Measurements from ENCODE around the gene EMC9.

The EMC9 gene

DNA sequence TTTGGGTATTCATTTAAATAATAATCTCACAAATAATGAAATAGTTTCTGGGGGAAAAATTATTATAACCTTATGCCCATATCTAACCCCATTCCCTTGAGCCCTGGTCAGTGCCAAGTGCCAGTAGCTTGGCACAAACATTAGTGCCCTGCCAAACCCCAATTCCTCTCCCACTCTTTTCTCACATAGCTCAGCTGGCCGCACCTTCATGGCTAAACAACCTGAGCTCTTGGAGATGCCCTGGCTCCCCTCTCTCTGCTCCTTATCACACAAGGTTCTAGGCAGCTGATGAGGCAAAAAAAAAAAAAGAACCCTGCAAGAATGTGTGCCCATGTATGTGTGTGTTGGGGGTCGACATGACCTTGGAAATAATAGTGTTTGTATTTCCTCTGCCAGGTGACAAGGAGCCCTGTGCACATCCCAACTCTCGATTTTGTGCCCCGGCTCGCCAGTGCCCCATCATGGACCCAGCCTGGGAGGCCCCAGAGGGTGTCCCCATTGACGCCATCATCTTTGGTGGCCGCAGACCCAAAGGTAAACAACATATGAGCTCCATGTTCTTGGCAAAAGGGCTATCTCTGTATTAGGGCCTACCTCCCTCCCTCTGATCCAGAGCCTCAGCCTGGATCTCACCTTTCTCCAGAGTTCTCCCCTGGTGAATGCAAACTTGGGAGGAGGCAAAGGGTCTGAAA lies 38.9 kb downstream of the EMC9 start:
- DNase-seq = no peak

DNA sequence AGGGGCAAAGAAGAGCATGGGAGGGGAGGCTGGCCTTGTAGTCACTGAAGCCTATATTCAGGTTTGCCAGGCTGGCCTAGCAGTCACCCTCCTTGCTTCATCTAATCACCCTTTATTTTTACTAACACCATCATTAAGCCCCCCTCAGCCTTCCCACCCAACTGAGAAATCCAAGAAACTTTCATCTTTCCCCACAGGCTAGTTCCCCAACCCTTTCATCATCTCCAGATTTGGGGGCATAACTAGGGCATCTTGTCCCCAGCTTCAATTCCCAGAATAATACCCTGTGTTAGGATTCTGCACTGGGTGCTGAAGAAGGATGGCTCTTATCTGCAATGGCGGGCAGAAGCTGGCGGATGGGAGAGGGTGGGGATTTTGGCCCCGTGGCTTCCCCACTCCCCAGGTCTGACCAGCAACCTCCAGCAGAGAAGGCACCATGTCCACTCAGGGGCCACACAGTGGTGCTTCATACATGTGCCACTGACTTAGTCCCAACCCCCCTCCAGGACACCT lies 40.4 kb downstream of the EMC9 start:
- no peak for DNase-seq

DNA sequence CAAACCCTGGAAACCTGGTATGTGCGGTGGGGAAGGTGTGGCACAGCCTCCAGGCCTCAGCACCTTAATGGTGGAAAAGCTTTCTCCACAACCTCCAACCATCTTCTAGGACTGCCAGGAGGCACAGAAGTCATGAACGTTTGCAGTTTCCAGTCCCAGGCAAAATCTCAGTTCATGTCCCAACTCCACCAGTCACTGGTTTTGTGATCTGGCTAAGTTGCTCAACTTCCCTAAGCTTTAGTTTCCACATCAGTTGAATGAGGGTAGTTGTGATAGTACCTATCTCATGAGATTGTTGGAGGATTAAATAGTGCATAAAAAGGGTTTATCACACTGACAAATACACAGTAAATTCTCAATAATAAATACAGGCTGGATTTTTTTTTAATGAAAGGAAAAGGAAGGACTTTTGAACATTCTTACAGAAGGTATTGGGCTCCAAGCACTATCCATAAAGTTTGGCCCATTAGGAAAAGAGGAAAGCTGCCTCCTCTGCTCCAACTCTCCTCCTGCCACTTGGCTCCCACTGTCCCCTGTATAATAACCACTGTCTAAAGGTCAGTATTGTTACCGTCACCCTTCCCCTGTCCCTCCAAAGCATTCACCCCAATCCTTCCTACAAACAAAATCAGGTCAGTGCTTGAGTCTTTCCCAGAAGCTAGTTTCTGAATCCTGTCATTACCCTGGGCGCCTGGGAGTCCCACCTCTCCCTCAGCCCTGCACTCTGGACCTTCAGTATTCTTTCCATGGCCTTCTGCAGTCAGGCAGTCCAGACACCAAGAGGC lies 41.0 kb downstream of the EMC9 start:
- no peak for DNase-seq

DNA sequence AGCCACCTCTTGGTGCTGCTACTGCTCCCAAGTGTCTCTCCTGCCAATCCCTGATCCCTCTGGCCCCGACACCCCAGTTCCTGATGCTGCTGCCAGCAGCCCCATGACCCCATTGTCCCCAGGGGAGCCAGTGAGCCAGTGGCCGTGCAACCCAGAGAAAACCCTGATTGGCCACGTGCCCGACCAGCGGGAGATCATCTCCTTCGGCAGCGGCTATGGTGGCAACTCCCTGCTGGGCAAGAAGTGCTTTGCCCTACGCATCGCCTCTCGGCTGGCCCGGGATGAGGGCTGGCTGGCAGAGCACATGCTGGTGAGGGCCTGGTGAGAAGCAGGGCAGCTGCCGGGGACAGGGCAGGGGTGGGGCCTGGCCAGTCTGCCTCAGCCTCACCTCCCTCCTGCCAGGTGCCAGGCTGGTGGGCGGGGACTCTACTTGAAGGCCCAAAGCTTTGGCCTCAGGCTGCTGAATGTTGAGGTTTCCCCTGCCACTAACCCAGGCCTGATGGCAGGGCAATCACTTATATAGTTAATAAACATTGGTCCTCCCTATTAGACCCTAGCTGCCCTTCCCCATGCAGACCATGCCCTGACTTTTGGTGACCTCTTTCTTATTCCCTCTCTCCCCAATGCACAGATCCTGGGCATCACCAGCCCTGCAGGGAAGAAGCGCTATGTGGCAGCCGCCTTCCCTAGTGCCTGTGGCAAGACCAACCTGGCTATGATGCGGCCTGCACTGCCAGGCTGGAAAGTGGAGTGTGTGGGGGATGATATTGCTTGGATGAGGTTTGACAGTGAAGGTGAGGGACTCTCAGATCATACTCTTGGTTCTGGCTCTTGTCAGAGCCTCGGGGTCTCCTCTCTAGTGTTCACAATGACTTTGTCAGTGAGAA lies 42.2 kb downstream of the EMC9 start:
- no peak for DNase-seq

DNA sequence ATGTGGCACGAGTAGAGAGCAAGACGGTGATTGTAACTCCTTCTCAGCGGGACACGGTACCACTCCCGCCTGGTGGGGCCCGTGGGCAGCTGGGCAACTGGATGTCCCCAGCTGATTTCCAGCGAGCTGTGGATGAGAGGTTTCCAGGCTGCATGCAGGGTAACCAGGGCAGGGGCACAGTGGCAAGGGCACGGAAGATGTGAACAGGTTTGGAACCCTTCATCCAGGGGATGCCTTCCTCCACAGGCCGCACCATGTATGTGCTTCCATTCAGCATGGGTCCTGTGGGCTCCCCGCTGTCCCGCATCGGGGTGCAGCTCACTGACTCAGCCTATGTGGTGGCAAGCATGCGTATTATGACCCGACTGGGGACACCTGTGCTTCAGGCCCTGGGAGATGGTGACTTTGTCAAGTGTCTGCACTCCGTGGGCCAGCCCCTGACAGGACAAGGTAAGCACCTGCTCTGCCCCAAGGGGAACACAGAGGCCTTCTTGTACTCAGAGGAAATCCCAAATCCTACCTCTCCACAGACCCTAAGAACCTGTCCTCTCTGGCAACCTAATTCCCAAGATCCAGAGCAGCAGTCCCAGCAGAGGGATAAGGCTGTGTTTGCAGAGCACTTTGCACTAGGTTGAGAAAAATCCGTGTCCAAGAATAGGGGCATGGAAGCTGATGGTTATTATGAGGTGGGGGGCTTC lies 43.0 kb downstream of the EMC9 start:
- DNase-seq = no peak

DNA sequence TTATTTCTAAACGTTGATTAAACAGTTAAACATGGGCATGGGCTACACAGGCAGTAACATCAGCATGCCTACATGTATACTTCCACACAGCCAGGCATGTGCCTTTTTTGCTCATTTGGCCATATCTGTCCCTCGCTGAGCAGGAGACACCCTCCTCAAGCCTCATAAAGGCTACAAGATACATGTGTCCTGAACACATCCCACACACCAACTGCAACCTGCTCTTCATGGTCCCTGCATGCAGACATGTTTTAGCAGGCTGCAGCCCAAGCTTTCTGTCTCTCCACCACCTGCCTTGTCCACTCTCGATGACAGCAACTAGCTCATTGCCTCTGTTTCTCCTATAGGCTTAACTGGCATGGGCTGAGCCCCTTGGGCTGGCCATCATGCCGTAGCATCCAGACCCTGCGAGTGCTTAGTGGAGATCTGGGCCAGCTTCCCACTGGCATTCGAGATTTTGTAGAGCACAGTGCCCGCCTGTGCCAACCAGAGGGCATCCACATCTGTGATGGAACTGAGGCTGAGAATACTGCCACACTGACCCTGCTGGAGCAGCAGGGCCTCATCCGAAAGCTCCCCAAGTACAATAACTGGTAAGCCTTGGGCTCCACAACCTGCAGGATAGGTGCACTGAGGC lies 44.7 kb downstream of the EMC9 start:
- no peak for DNase-seq

DNA sequence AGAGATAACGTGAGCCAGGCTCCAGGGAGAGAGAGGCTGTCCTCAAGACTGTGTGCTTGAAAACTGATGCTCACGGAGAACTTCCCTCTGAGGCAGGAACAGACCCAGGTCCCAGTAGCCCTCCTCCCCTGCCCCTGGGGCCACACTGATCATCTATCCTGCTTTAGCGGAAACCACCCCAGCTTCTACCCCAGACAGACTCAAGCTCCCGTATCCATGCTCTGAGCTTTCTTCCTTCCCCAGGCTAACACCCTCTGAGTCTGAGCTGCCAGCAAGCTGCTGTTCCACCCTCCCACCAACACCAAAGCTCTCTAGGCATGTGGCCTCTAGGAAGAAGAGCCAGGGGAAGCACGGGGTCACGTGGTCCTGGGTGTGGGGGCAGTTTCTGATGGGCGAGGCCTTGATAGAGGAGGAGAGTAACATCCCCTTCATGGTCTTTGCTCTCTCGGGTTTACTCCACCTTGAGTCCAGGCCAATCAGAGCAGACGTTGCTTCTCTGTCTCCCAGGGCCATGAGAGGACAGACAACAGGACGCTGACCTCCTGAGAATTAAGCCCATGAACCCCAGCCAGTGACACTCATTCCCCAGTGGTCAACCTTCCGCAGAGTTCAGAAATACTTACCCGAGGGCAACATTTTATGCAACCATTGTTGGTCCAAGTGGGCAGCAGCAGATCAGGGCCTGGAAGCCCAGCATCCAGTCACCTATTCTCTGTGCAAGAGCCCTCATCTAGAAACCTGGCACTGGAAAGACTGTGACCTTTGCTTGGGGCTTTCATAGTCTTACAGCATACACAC lies 45.9 kb downstream of the EMC9 start:
- no peak for DNase-seq

DNA sequence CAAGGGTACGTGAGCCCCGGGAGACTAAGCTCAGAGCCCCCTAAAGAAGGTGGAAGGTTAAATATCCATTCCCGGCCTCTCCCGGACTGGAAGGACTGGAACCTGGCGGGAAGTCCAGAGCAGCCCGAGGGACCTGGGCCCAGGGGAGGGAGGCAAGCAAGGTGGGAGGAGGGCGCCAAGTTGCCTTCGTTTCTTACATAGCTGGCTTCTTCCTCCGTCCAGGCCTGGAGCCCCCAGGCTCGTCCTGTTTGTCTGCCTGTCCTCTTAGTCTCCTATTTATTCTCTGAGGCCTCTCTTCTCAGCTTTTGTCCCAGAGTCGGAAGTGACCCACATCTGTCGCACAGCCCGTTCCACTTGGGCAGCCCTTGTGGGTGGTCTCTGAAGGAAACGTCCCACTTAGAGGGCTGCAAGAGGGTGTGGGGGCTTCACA lies 46.5 kb downstream of the EMC9 start:
- DNase-seq = no peak

DNA sequence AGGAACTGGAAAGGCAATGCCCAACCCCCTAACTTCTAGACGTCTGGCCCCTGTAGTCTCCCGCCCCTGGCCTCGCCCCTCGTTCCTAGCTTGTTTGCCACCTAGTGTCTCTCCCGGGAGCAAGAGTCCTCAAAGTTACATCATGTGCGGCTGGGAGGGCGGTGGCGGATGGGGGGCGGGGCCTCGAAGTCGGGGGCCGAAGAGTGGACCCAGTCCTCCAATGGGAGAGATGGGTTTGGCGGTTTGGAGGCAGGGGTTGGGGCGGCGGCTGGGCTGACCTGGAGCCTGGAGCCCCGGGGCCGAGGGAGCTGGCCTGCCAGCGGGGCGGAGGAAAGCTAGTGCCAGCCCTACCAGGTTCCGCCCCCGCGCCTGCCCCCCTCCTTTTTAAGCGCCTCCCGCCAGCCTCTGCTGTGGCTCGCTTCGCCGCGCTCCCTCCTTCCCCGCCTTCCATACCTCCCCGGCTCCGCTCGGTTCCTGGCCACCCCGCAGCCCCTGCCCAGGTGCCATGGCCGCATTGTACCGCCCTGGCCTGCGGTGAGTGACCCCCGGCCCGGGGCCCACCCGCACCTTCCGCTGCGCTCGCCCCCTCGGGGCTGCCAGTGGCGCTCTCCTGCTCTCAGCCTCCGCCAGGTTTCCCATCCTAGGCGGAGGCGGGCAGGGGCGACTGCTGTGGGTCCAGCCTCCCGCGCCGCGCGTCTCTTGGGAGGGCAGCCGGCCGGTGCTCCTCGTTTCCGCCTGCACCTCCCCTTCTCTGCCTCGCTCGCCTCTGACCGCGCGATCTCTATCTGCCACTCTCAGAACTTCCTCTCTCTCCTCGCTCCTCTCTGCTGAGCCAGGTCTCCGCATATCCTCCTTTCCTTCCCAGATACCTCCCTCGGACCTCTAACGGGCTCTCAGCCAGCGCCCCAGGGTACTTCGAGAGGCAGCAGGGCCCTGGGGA lies 47.2 kb downstream of the EMC9 start, which contains the start of gene PCK2:
Gene PCK2 (plus strand): TSS at position 411 of the 940 bp plus-strand sequence. CDS start 95 bp downstream, at position 506.
- DNase-seq = peak; percentile 81

DNA sequence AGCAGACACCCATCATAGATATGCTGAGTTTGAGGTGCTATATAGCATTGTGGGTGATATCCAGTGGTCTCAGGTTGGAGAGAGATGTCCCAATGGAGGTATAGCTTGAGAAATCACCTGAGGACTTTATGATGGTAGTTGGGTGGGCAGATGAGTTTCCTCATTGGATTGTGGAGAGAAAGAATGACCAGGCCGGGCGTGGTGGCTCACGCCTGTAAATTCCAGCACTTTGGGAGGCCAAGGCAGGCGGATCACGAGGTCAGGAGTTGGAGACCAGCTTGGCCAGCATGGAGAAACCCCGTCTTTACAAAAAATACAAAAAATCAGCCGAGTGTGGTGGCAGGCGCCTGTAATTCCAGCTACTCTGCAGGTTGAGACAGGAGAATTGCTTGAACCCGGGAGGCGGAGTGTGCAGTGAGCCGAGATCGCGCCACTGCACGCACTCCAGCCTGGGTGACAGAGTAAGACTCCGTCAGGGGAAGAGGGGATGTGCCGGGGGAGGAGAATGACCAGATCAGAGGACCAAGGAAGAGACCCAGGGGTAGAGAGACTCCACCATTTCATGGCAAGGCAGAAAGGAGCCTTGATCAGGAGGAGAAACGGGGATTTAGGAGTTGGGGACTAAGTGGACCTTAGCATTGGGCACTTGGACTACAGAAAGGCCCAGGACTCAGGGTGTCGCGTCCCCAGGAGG lies 48.0 kb downstream of the EMC9 start:
- no peak for DNase-seq

DNA sequence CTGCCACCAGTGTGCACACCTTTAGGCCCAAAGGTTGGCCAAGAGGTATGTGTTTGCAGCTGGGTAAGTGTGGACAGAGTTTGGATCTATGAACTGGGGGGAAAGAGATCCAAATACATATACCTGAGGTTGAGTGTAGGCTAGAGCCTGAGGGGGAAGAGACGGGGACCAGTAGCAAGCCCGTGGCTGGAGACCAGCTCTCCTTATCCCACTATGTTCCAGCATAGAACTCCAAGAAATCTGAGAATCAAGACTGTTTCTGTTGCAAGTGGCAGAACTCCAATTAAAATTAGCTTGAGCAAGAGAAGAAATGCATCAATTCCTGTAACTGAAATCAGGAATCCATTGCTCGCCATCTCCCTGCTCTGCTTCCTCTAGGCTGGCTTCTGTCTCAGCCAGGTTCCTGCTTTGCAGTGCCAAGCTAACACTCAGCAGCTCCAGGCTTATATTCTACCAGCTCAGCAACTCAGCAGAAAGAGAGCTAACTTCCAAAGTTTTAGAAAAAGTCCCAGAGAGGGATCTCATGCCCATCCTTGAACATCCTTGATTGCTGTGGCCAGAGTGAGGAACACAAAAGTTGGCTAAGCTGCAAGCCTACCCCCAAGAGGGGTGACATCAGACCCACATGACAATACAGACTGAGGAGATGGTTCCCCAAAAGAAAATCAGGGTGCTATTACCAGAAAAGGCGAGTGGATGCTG lies 48.7 kb downstream of the EMC9 start:
- no peak for DNase-seq

DNA sequence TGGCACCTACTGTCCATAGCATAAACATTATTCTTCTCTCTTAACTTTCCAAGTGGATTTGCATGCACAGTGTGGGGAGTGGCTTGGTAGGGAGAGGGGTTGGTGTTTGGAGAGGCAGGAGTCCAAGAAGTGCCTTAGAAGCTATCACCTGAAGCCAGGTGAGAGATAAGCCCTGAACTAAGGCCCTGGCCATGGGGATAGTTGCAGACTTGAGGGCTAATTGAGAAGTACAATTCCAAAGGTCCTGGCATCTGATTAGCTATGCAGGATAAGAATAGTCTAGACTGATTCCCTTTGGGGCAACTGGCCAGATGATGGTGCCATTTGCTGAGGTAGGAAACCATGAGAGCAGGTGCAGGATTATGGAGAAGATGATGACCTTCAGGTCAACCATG lies 49.3 kb downstream of the EMC9 start:
- no peak for DNase-seq

DNA sequence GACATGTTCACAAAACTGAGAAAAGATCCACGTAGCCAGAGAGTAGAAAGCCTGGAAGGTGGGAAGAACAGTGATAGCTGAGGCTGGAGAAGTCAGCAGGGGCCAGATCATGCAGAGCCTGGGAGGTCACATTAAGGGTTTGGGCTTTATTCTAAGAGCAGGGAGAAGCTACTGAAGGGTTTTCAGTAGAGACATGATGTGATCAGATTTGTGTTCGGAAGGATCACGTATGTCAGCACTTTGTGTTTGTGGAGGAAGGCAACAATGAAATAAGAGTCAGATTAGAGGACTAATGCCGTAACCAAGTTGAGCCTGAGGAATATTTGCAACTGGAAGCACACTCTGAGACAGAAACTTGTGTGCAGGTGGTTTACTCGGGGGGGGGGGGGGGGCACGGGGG lies 51.5 kb downstream of the EMC9 start:
- DNase-seq = no peak

All from NCI-H2029 (cell line).